Panc1 (cell line): Measurements from ENCODE around the gene IL21R. TPM values are rescaled to one million over a fixed set of nuclear protein-coding genes. Genes with fewer than 3 reads are reported as not detected.
"Not testable (repeated sequence)": the region's sequence is repeated elsewhere in the genome, so short reads cannot be mapped to it uniquely, and the experiment has no call there.

Experiments
- ATAC-seq: fragments of 200-7000 bp; cut with Tn5 transposase; 2 replicates; pipeline ENCODE4 v1.9.1; 2020; ENCODE audit warnings: mild to moderate bottlenecking, moderate library complexity
- BruUV-seq: library from RNA; stranded (reverse); fragments of 400-500 nt; replicated peaks from 2 replicates; lab custom pipeline; 2021; lab: Mats Ljungman, UMichigan
- CTCF ChIA-PET: fragments of 300-600 bp; sonication (Branson Sonifier 250); formaldehyde crosslinking; loops from one replicate; lab custom pipeline; 2022; ENCODE audit warnings: antibody characterized with exemption; lab: Charles Lee
- POLR2A ChIA-PET: fragments of 300-600 bp; sonication (Branson Sonifier 250); formaldehyde crosslinking; loops from one replicate; lab custom pipeline; 2022; ENCODE audit warnings: antibody characterized with exemption; lab: Charles Lee
- DNase-seq: peaks from one replicate; pipeline ENCODE4 v3.0.0-alpha.2; 2010; ENCODE audit warnings: low read depth, low spot score
- H3K27ac ChIP-seq: 2 replicates; pipeline ENCODE4 v1.5.1; 2011; ENCODE audit warnings: mild to moderate bottlenecking, low read length, inconsistent platforms
- H3K27me3 ChIP-seq: fragments of 200-500 bp; sonication (Bioruptor generic); 2 replicates; pipeline ENCODE4 v1.6.0; 2014; ENCODE audit warnings: low read length, inconsistent platforms; ENCODE audit not compliant: control insufficient read depth, insufficient read depth
- H3K36me3 ChIP-seq: fragments of 200-500 bp; sonication (Bioruptor generic); 2 replicates; pipeline ENCODE4 v1.5.1; 2014; ENCODE audit warnings: inconsistent platforms, mild to moderate bottlenecking, low read length, moderate library complexity; ENCODE audit not compliant: control insufficient read depth, insufficient read depth
- H3K4me1 ChIP-seq: 2 replicates; pipeline ENCODE4 v1.5.1; 2011; ENCODE audit warnings: inconsistent platforms, mild to moderate bottlenecking, low read length, moderate library complexity; ENCODE audit not compliant: control insufficient read depth, insufficient read depth
- H3K4me3 ChIP-seq, 2 experiments: 2 replicates each; pipeline ENCODE4 v1.5.1; 2011 to 2012; ENCODE audit warnings: low read depth in 2 of 2, low read length in 2 of 2, mild to moderate bottlenecking in 2 of 2, inconsistent platforms in 1 of 2, moderate library complexity in 1 of 2
- H3K9me3 ChIP-seq: fragments of 200-500 bp; sonication (Bioruptor generic); 2 replicates; pipeline ENCODE4 v1.5.1; 2014; ENCODE audit warnings: low read depth, mild to moderate bottlenecking, inconsistent platforms, low read length, moderate library complexity; ENCODE audit not compliant: control insufficient read depth, insufficient read depth
- CTCF ChIP-seq: fragments of 450-650 bp; IDR thresholded peaks from 2 replicates; pipeline ENCODE4 v1.5.1; 2017; ENCODE audit warnings: mild to moderate bottlenecking
- POLR2AphosphoS5 ChIP-seq: IDR thresholded peaks from 2 replicates; pipeline ENCODE4 v1.6.1; 2012; ENCODE audit warnings: mild to moderate bottlenecking, low read depth, low read length, moderate library complexity
- REST ChIP-seq, 2 experiments: IDR thresholded peaks; 2 replicates each; pipeline ENCODE4 v1.6.1; 2011 to 2012; ENCODE audit warnings: low read depth in 2 of 2, control low read depth in 1 of 2, low read length in 1 of 2, mild to moderate bottlenecking in 1 of 2, moderate library complexity in 1 of 2; ENCODE audit not compliant: insufficient read depth in 1 of 2
- SIN3A ChIP-seq: IDR thresholded peaks from 2 replicates; pipeline ENCODE4 v1.6.1; 2012; ENCODE audit warnings: low read depth, mild to moderate bottlenecking, low read length, moderate library complexity, borderline replicate concordance; ENCODE audit not compliant: insufficient read depth
- TCF7L2 ChIP-seq: IDR thresholded peaks from 2 replicates; pipeline ENCODE4 v1.6.1; 2011; ENCODE audit warnings: mild to moderate bottlenecking, low read depth, low read length, inconsistent platforms
- in situ Hi-C: cut with HindIII; loops from 2 replicates; pipeline ENCODE4 v1.10.0; 2016; ENCODE audit warnings: low sequenced_read_pairs, low pct_unique_long_range_greater_than_20kb
- intact Hi-C: fragments of 100-400 bp; cut with micrococcal nuclease; formaldehyde crosslinking; loops from one replicate; pipeline ENCODE4 v1.10.0; 2022; ENCODE audit not compliant: unreplicated experiment
- total RNA-seq: library from RNA; stranded (reverse); gene quantifications from one replicate; pipeline ENCODE4 v1.2.1, GENCODE V29; 2021; ENCODE audit not compliant: unreplicated experiment

Gene IL21R
- total RNA-seq, 1 experiment from 2014 or later = 0.10 TPM

- intact Hi-C loops (no loop called here), in situ Hi-C loops (no loop called here)
- ATAC-seq (no peak), DNase-seq (no peak)
- Histone ChIP-seq H3K9me3 (peaks cover 3% of the 10 kb centered on the region; the same call in 1 of the 2 replicates), H3K27ac (no peak overlapping the region), H3K4me3 (no peak overlapping the region), H3K36me3 (no peaks in the 10 kb centered on the region), H3K4me1 (no peaks in the 10 kb centered on the region), H3K27me3 (peaks cover 21% of the 10 kb centered on the region)
- BruUV-seq = no TSS peak
- no peak for TF ChIP-seq SIN3A
- no peak for TF ChIP-seq TCF7L2
- no peak for TF ChIP-seq POLR2AphosphoS5
- no peak for TF ChIP-seq CTCF
- TF ChIP-seq REST (IDR thresholded peaks at IDR 0.05; ENCODE audit: insufficient read depth in 1 of 2, low read depth in 2 of 2, low read length in 1 of 2) = no peak
- POLR2A ChIA-PET = no interaction called here
- CTCF ChIA-PET = no interaction called here
Observed at GRCh38 chr16:27392671-27393070, 9.3 kb upstream of the IL21R start.

- DNase-seq = no peak
- in situ Hi-C loops = no loop called here
- no TSS peak for BruUV-seq
- H3K27me3 ChIP-seq = peaks cover 13% of the 10 kb centered on the region
- H3K27ac ChIP-seq = no peak overlapping the region
- H3K4me1 ChIP-seq = no peaks in the 10 kb centered on the region
- intact Hi-C loops = no loop called here
- TF ChIP-seq CTCF = no peak
- TF ChIP-seq TCF7L2 = no peak
- TF ChIP-seq SIN3A = no peak
- TF ChIP-seq REST (IDR thresholded peaks at IDR 0.05; ENCODE audit: insufficient read depth in 1 of 2, low read depth in 2 of 2, low read length in 1 of 2) = no peak
- no peak for TF ChIP-seq POLR2AphosphoS5
- peaks cover 3% of the 10 kb centered on the region; the same call in 1 of the 2 replicates for H3K9me3 ChIP-seq
- ChIA-PET POLR2A (no interaction called here), CTCF (no interaction called here)
- H3K36me3 ChIP-seq = no peaks in the 10 kb centered on the region
- no peak overlapping the region for H3K4me3 ChIP-seq
- no peak for ATAC-seq
Observed at GRCh38 chr16:27394516-27394915, 7.5 kb upstream of the IL21R start.

GRCh38 chr16:27398341-27398893, 3.6 kb upstream of the IL21R start:
- H3K36me3 ChIP-seq, H3K4me1 ChIP-seq, ATAC-seq, H3K27me3 ChIP-seq, intact Hi-C loops, BruUV-seq, POLR2A ChIA-PET, DNase-seq, H3K27ac ChIP-seq, in situ Hi-C loops, H3K9me3 ChIP-seq, CTCF ChIA-PET, H3K4me3 ChIP-seq: not testable (repeated sequence)
